CD4-positive, alpha-beta T cell treated with Interleukin-6 for 4 hours (primary cell): ENCODE measurements around the gene DKC1.
"Not testable (repeated sequence)": the region's sequence is repeated elsewhere in the genome, so short reads cannot be mapped to it uniquely, and the experiment has no call there.

Source experiments
- DNase-seq: peaks from one replicate; pipeline ENCODE4 v3.0.0-alpha.2; 2020; ENCODE audit warnings: mixed read lengths

DKC1 gene

DNA sequence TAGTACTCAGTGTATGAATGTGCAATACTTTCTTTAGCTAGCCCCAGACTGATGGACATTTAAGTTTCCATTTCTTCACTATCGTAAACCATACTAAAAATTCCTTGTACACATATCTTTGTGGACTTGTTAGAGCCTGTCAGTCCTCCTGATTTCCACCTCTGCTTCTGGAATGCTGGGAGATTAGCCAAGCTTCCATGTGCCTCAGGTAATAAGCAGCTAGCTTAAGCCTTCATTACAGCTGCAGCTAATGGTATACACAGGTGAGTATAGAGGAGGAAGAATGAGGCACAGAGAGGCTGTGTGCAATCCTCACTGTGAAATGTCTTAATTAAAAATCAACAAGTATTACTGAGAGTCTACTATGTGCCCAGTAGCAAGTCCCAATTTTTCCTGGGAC is 62.0 kb downstream of the DKC1 start:
- no peak for DNase-seq

DNA sequence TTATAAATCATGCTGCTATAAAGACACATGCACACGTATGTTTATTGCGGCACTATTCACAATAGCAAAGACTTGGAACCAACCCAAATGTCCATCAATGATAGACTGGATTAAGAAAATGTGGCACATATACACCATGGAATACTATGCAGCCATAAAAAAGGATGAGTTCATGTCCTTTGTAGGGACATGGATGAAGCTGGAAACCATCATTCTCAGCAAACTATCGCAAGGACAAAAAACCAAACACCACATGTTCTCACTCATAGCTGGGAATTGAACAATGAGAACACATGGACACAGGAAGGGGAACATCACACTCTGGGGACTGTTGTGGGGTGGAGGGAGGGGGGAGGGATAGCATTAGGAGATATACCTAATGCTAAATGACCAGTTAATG is 62.9 kb downstream of the DKC1 start:
- not testable (repeated sequence) for DNase-seq
